Stimulated activated CD4-positive, alpha-beta T cell treated with anti-CD3 and anti-CD28 coated beads, Interleukin-15, amount 100 ng/mL, for 48 hours (primary cell): ENCODE results near the gene DPP4.

ENCODE experiments used
- DNase-seq, 2 donors: peaks; one replicate each; pipeline ENCODE4 v3.0.0-alpha.2; 2020; ENCODE audit warnings: low read depth in 2 of 2

Gene DPP4

GRCh38 chr2:162085090-162085891 lies 11.3 kb upstream of the DPP4 start:
- DNase-seq: no peak

GRCh38 chr2:162084536-162084935 lies 10.5 kb upstream of the DPP4 start:
- DNase-seq: no peak

- no peak for DNase-seq
These were observed 8.7 kb upstream of the DPP4 start for GRCh38 chr2:162082681-162083080.

- DNase-seq: no peak
These were observed 8.0 kb upstream of the DPP4 start for GRCh38 chr2:162082036-162082435.

GRCh38 chr2:162079514-162079913 lies 5.5 kb upstream of the DPP4 start:
- DNase-seq: no peak

DNA sequence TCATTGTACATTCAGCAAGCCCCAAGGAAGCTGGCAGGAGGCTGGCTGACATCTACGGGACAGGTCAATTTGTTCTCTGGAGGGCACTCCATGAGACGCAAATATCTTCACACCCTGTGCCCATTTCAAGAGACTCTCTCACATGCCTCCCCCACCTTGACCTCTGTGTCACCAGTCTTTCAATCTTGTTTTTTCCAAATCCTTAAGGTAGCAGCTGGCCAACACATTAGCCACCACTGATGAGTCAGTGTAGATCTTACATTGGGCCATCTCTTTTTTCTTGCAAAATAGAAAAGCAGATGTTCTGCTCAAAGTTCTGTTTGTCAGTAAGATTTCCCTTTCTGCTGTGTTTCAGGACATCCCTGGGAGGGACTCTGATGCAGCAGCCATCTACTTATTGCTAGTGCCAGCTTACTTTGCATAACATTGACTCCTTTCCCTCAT lies 1.7 kb upstream of the DPP4 start:
- DNase-seq: no peak

DNA sequence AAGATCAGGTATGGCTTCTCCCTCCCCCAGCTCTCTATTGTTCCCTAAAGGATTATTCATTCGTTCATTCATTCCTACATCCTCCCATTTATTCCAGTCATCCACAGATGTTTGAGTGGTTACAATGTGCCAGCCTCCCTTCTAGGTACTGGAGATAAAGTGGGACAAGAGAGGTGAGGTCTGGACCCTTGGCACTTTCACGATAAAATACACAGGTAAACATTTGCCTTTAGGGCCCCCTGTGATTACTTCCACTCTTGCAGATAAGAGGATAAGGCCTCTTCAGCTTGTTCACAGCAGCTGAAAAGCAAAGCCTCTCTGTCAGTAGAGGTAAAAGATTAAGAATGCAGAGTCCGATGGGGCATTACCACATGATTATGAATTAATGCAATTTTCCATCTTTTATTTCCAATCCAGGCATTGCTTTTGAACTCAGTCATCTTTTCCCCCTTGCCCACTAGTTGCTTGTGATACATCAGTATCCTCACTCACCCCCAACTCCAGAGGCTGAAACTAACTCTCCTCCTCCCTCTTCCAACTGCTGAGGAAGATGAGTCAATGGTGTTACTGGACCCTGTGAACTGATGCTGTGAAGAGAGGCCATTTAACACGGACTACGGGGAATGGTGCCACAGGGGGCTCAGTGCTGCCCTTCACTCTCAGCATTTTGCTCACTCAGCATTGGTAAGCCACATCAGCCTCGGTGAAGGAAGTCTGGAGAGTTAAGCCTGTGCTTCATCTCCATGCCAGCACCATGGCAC lies 1.1 kb upstream of the DPP4 start:
- no peak for DNase-seq

GRCh38 chr2:162074632-162074895 lies 549 bp upstream of the DPP4 start:
- DNase-seq: no peak

- DNase-seq: no peak
These were observed 783 bp downstream of the DPP4 start for GRCh38 chr2:162072976-162073887.

DNA sequence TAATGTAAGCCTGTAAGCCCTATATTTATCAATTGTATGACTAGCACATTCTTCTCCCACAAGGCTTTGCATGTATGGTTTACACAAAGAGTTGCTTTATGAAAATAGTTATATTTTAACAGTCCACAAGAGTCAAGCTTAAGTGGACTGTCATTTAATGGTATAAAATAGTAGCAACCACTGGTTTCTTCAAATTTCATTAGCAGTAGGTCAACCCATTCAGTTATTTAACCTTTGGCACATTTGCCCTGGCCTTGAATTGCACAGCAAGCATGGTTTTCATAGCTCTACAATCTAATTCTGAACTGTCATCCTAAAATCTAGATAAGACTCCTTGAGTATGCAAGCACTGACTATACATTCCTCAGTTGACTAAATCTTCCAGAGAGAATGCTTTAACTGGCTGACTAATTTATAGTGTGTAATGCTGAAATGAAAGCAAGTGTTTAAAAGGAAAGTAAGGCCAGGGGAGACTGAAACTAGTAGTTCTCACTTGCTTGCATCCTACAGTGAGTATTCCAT lies 1.8 kb downstream of the DPP4 start:
- DNase-seq: no peak

DNA sequence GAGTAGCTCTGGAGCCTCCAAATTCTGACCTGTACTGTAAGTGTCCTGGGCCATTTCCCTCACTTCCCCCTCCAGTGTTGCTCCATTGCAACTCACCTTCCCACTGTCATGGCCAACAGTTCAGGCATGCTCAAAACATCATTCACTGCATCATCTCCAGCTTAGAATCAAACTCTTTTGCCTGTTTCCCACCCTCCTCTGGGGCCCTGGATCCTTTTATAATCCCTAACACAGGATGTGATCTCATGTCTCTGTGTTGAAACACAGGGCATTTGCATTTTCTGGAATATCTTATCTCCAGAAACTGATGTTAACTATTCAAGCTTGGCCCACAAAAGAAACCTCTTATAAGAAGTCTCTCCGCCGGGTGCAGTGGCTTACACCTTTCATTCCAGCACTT lies 3.0 kb downstream of the DPP4 start:
- no peak for DNase-seq

GRCh38 chr2:162070228-162070936 lies 3.6 kb downstream of the DPP4 start:
- DNase-seq: no peak

GRCh38 chr2:162069267-162069903 lies 4.6 kb downstream of the DPP4 start:
- DNase-seq: no peak

DNA sequence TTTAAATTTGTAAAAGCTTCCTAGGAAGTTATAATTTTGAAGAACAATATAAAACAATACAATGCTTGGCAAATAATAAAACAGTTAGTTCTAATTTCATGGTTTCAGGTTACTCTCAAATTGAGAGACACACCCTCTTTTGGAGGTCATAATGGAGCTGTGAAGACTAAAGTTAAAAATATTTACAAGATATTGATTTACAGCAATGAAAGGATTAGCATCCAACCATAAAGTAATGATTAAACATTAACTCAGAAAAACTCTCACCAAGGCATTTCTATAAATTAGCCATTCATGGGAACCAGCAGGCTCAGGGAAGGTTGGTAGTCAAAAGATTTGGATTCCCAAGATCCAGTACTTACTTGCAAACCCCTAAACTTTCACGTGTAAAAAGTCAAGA lies 6.4 kb downstream of the DPP4 start:
- no peak for DNase-seq

DNA sequence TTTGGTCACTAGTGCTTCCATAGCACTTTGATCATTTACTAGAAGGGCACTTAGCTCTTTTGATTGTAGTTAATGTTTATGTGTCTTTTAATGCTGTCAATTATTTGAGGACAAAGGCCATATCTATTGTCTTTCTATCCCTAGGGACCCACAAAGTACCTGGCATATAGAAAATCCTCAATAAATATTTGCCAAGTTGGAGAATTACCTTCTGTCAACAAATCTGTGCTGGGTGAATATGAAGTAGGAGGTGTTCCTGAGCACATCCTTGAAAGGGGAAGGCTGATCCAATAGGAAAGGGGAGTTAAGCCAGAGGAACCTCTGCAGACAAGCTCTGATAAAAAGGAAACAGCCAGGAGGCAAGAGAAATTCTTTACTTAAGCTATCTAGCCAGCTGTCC lies 8.2 kb downstream of the DPP4 start:
- DNase-seq: no peak

- no peak for DNase-seq
These were observed 10.1 kb downstream of the DPP4 start for GRCh38 chr2:162063899-162064298.

GRCh38 chr2:162063281-162063680 lies 10.7 kb downstream of the DPP4 start:
- DNase-seq: no peak

GRCh38 chr2:162062559-162062958 lies 11.5 kb downstream of the DPP4 start:
- no peak for DNase-seq

DNA sequence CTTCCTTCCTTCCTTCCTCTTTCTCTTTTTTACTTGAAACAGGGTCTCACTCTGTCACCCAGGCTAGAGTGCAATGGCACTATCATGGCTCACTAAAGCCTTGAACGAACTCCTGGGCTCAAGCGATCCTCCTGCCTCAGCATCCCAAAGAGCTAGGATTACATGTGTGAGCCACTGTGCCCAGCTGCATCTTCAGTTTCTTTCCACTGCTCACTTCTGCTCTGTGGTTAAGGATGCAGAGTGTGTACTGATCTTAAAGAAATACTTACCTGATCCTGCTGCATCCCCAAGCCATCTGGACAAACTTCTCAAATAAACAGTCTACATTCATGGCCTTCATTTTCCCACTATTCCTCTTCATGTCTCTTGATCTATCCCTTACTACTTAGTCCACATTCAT lies 13.0 kb downstream of the DPP4 start:
- no peak for DNase-seq

- no peak for DNase-seq
These were observed 13.5 kb downstream of the DPP4 start for GRCh38 chr2:162060532-162060931.
